Measurements from ENCODE around the gene MAP7D1.

Gene MAP7D1

GRCh38 chr1:36126797-36127500 is 29.0 kb upstream of the MAP7D1 start:
- no peak for DNase-seq (ENCODE audit: low read depth)

DNA sequence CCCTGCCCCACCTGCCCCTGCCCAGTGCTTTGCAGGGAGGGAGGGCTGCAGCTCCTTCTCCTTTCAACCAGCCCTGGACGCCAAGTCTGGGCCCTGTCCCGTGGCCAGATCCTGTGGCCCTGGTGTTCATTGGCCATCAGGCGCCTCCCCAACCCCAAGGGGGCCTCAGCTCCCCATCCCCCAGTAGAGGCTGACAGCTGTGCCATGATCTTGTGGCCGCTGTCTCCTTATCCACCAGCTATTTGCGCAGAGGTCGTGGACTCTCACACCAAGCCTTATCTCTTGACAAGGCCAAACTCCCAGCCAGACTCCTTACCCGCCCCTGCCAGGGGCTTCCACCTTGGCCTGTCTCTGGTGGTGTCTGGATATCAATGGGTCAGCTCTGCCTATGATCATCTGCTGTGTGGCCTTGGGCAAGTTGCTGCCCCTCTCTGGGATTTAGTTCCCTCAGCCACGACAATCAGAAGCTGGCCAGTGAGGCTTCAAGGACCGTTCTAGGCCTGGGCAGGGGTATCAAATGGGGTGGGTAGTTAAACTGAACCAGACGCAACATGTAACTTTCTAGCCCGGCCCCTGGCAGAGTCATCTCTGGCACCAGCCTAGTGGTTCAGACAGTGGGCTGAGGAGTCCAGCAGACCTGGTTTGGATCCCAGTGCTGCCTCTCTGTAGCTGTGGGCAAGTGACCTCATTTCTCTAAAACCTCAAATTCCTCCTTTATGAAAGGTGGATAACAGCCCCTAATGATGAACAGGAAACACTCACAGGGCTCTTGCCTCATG is 27.6 kb upstream of the MAP7D1 start:
- DNase-seq (ENCODE audit: low read depth) = peak; percentile 69

GRCh38 chr1:36128905-36129206 is 27.1 kb upstream of the MAP7D1 start:
- DNase-seq (ENCODE audit: low read depth) = no peak

DNA sequence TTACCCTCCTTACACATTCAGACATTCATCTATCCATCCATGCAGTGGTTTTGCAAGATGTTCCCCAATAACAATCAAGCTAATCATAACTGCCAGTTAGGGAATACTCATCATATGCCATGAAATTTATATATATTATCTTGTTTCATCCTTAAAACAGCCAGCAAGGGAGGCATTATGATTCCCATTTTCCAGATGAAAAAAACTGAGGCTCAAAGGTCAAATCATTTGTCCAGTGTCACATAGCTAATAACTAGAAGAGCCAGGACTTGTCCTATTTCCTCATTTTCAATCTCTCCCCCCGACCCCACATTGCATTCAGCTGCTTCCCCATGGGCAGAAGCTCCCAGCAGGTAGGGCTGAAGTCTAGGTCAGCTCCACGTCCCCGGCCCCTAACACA is 23.9 kb upstream of the MAP7D1 start:
- no peak for DNase-seq (ENCODE audit: low read depth)

- DNase-seq (ENCODE audit: low read depth) = peak; percentile 99
Measured at GRCh38 chr1:36133484-36133883, 22.5 kb upstream of the MAP7D1 start.

DNA sequence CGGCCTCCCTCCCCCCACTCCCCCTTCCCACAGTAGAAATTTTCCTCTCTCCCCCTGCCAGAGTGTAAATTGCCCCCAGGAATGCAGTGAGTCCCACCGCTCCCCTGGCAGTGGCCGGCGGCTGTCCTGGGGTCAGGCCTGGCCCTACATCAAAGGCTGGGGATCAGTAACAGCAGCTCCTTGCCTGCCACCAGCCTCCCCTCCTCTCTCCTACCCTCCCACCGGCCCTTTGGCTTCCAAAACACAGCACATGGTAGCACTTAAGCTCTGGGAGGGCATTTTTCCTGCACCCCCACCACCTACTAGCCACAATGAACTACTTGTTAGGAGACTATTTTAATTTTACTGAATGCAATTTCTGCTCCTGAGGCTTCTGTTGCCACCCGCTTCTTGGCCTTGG is 21.9 kb upstream of the MAP7D1 start:
- DNase-seq (ENCODE audit: low read depth) = no peak

DNA sequence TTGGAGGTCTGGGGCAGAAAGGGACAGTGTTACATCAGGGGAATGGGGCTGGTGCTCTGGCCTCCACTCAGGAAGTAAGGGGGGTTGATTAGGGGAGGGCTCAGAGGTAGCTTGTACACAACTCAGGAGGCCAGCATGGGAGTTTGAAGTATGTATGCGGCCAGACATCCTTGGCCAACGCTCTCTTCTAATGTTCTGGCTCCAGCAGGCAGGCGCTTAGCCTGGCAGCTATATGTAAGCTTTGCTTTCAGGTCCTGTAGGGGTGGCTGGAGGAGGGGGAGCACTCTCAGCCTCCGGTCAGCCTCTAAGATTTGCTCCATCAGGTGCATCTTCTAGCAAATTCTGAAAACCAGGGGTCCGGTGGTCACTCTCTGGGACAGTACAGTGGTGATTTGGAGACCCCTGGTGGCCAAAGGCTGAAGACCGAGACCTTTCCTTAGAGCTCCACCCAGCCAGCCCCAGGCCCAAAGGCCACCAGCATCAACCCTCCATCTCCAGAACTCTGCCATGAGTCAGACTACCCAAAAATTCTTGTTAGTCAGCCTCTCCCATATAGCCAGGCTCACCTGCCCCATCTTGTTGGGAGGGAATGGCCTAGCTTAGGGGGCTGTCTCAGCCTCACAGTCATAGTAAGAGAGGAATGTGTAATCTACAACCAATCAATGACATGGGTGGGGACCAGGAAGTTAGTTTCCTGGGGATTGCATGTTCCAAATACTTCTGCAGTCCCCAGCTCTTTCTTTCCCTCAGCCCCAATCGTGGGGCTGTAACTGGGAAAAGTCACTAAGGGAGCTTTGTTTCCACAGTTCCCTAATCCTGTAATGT is 21.2 kb upstream of the MAP7D1 start:
- DNase-seq (ENCODE audit: low read depth) = peak; percentile 72

DNA sequence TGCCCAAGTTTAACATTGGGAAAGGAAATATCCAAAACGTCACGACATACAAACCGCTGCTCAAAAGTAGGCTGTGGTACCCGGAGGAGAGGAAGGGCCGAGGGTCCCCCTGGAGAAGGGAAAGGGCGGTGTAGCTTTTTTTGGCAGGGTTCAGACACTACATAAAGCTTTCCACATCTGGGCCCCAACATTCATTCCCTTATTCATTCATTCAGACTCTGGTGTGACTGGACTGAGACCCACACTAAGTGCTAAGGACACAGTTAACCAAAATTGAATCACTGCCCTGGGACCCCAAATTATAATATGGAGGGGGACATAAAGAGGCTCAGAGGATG is 20.7 kb upstream of the MAP7D1 start:
- no peak for DNase-seq (ENCODE audit: low read depth)

DNA sequence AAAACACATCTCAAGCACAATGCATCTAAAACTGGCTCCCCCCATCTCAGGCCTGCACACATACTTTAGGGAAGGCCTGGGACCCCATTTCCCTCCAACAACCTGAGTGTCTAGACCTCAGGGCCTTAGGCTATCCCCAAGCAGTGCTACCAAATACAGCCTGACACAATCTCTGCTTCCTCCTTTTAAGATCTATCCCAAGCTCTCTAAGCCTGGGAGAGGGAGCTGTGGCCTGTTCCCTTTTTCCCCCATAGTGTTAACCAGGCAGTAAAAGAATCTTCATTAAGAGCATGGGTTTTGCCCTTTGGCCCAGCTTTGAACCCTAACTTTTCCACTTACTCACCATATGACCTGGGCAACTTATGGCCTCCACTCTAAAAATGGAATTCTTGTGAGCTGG is 20.2 kb upstream of the MAP7D1 start:
- no peak for DNase-seq (ENCODE audit: low read depth)

DNA sequence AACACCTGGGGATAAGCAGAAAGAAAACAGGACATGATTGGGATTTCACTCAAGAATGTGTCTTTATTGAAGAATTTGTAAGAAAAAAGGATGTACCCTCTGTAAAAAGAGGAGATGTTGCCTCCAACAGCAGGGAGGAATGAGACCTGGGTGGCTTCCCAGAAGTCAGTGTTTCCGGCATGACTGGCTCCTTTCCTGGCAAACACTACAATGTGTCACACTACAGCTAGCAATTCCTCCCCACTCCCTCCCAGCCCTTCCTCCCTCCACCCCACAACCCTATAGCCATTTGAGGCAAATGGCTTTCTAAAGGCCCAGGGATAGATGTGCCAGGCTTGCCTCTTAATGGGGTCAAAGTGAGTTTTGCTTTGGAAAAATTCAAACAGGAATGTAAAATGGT is 19.4 kb upstream of the MAP7D1 start:
- peak; percentile 95 for DNase-seq (ENCODE audit: low read depth)

DNA sequence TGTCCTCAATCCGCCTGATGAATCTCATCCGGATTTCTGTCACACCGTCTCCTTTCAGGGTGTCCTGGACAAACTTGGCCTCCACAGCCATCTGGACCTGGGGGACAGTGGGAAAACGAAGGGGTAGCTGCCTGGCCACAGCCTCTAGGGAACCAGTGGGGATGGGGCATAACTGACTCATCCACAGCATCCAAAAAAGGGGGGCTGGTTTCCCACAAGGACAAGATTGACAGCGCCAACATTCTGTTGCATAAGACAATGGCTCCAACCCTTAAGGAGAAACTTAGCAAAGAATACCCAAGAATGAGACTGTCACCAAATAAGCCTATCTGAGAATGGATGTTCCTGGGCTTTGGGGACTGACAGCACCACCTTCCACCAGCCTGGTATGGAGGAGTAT is 18.7 kb upstream of the MAP7D1 start:
- no peak for DNase-seq (ENCODE audit: low read depth)

GRCh38 chr1:36137776-36138175 is 18.2 kb upstream of the MAP7D1 start:
- no peak for DNase-seq (ENCODE audit: low read depth)

GRCh38 chr1:36139521-36139920 is 16.4 kb upstream of the MAP7D1 start:
- no peak for DNase-seq (ENCODE audit: low read depth)

DNA sequence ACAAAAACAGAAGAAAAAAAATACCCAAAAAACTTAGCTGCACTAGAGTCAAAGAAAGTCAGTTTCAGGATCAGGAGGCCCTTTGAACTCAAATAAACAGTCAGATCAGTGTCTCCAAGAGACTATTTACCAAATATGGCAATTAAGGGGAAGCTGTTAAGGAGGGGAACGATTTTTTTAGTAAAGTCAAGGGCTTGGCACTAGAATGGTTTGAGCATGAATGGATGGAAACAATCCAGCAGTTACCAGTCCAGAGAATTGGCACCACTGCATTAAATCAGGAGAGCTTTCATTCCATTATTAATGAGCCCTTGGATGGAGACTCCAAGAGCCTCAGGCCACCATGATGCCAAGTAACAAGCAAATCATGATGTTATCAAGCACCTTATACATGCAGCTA is 13.8 kb upstream of the MAP7D1 start:
- DNase-seq (ENCODE audit: low read depth) = peak; percentile 43

GRCh38 chr1:36143424-36143823 is 12.5 kb upstream of the MAP7D1 start:
- DNase-seq (ENCODE audit: low read depth) = no peak

- DNase-seq (ENCODE audit: low read depth) = no peak
Measured at GRCh38 chr1:36144413-36144812, 11.5 kb upstream of the MAP7D1 start.

DNA sequence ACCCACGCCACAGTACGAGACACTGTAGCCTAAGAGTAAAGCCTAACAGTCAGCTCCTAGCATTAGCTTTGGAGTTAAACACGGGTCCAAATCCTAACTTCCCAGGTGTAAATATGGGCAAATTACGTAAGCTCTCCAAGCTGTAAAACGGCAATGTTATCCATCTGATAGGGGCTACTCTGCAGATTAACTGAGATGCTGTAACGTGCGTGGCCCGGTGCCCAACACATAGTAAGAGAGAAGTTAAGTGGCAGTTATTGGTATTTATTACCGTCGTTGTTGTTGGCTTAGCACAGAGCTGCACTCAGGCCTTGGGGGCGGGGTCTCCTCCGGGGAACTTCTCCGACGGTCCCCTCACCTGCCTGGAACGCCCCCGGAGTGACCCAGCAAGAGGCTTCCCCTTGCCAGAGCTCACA is 7.1 kb upstream of the MAP7D1 start:
- DNase-seq (ENCODE audit: low read depth) = no peak

- peak; percentile 100 for DNase-seq (ENCODE audit: low read depth)
Measured at GRCh38 chr1:36149237-36149972, 6.6 kb upstream of the MAP7D1 start, which contains the start of gene TRAPPC3. Gene TRAPPC3 (minus strand): TSS chr1:36149486. CDS start chr1:36149378, 108 bp downstream.

DNA sequence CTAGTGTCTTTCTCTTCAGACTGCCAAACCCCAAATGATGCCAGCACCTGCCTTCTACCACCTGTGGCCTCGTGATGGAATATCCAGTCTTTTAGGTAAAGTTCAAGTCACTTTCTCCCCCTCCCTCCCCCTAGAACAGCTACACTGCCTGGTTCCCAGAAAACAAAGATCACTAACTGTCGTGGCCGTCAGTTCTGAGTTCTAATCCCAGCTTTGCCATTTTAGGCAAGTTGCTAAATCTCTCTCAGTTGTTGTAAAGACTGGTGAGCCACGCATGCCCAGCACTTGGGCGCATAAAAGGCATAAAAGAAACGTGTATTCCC is 6.0 kb upstream of the MAP7D1 start:
- DNase-seq (ENCODE audit: low read depth) = no peak

DNA sequence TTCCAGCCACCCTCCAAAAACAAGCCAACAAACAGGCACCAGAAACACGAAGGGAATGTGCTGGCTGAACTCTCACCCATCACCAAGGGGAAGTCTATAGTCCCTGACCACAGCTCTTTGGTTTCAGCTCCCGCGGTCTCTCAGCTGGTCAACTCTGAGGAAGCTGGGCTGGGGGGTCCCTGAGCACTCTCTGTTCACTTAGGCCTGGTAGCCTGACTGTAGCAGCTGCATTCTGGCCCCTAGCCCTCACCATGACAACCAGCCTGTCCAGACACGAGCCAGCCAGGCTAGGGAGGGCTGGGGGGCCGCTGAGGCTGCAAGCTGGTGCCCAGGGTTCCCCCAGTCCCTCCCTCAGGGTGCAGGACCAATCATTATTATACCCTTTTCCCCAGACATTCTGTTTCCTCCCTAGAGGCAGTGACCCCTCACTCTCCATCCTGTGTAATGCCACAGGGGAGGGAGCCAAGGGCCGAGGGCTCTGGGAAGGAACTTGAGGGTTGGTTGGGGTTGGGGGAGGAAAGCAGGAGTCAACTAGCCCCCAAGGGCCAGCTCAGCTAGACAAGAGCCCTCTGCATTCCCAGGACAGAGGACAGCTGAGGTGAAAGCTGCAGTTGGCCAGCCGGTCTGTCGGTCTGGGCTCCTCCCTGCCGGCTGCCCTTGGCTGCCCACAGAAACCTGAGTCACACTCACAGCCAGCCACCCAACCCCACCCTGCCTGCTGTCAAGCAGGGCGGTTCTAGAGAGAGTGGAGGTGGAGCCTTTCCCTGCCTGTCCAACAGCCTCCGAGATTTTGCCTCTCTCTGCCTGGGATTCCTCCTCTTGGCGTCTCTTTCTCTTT is 5.4 kb upstream of the MAP7D1 start:
- DNase-seq (ENCODE audit: low read depth) = peak; percentile 98

- no peak for DNase-seq (ENCODE audit: low read depth)
Measured at GRCh38 chr1:36151134-36151844, 4.7 kb upstream of the MAP7D1 start.
